Activated naive CD4-positive, alpha-beta T cell treated with anti-CD3 and anti-CD28 coated beads, Interleukin-2, amount 10 ng/mL, durations not matched to agents 7 days and 5 days (primary cell): ENCODE measurements around the gene TJP3.

Experiments used
- CTCF ChIA-PET: fragments of 350-600 bp; sonication (Branson Sonifier 250); formaldehyde crosslinking; loops from one replicate; lab custom pipeline; 2021; ENCODE audit warnings: antibody characterized with exemption; lab: Charles Lee
- DNase-seq: peaks from one replicate; pipeline ENCODE4 v3.0.0-alpha.2; 2020
- H3K27ac Mint-ChIP-seq: one replicate; pipeline ENCODE4 v1.8.0; 2021; ENCODE audit warnings: mild to moderate bottlenecking, moderate library complexity, mixed read lengths
- H3K27me3 Mint-ChIP-seq: one replicate; pipeline ENCODE4 v1.8.0; 2021; ENCODE audit warnings: mild to moderate bottlenecking, mixed read lengths
- H3K36me3 Mint-ChIP-seq: one replicate; pipeline ENCODE4 v1.8.0; 2021; ENCODE audit warnings: mixed read lengths
- H3K4me1 Mint-ChIP-seq: one replicate; pipeline ENCODE4 v1.8.0; 2021; ENCODE audit warnings: mixed read lengths
- H3K4me3 Mint-ChIP-seq: one replicate; pipeline ENCODE4 v1.8.0; 2021; ENCODE audit warnings: mild to moderate bottlenecking, moderate library complexity, mixed read lengths
- H3K9me3 Mint-ChIP-seq: one replicate; pipeline ENCODE4 v1.8.0; 2021; ENCODE audit warnings: mixed read lengths

The TJP3 gene

GRCh38 chr19:3700242-3701032 lies 7.7 kb upstream of the TJP3 start, which contains the start of gene PIP5K1C:
PIP5K1C (minus strand) TSS chr19:3700468; CDS start chr19:3700390, 78 bp downstream.
- CTCF ChIA-PET, result interaction anchor here (0.6 to 3.2 kb wide), 5 partner anchors 10 to 33 kb away, joined by 3 to 16 read pairs (median 9); no protein-coding TSS in a partner anchor
- Mint-ChIP-seq H3K4me1 (peaks cover 19% of the 10 kb centered on the region), H3K36me3 (peaks cover 2% of the 10 kb centered on the region), H3K9me3 (no peaks in the 10 kb centered on the region), H3K4me3 (peak within 1 kb of the TSS; percentile 92), H3K27me3 (peaks cover 10% of the 10 kb centered on the region), H3K27ac (peak within 1 kb of the TSS; percentile 83)
- peak; percentile 93 for DNase-seq

GRCh38 chr19:3701200-3701599 lies 7.0 kb upstream of the TJP3 start:
- CTCF ChIA-PET, result interaction anchor here (0.6 to 3.2 kb wide), 2 partner anchors 11 to 34 kb away, joined by 3 to 16 read pairs; no protein-coding TSS in a partner anchor
- Mint-ChIP-seq H3K9me3 (no peaks in the 10 kb centered on the region), H3K36me3 (peaks cover 2% of the 10 kb centered on the region), H3K4me3 (peak overlapping the region; percentile 59), H3K4me1 (peaks cover 19% of the 10 kb centered on the region), H3K27me3 (peaks cover 17% of the 10 kb centered on the region), H3K27ac (no peak overlapping the region)
- no peak for DNase-seq

GRCh38 chr19:3707868-3708206 lies 347 bp upstream of the TJP3 start:
- no peaks in the 10 kb centered on the region for H3K36me3 Mint-ChIP-seq
- H3K4me1 Mint-ChIP-seq, result peaks cover under 1% of the 10 kb centered on the region
- H3K27ac Mint-ChIP-seq, result no peak overlapping the region
- H3K27me3 Mint-ChIP-seq, result peaks cover 61% of the 10 kb centered on the region
- H3K4me3 Mint-ChIP-seq, result no peak overlapping the region
- DNase-seq, result no peak
- CTCF ChIA-PET, result interaction anchor here (0.7 to 4.5 kb wide), 6 partner anchors 8 to 46 kb away, joined by 3 to 21 read pairs (median 5); no protein-coding TSS in a partner anchor
- no peaks in the 10 kb centered on the region for H3K9me3 Mint-ChIP-seq

GRCh38 chr19:3710265-3710812 lies 2.2 kb downstream of the TJP3 start:
- DNase-seq, result no peak
- peaks cover 58% of the 10 kb centered on the region for H3K27me3 Mint-ChIP-seq
- H3K4me3 Mint-ChIP-seq, result no peak overlapping the region
- peaks cover 4% of the 10 kb centered on the region for H3K4me1 Mint-ChIP-seq
- H3K27ac Mint-ChIP-seq, result no peak overlapping the region
- H3K9me3 Mint-ChIP-seq, result no peaks in the 10 kb centered on the region
- CTCF ChIA-PET, result interaction anchor here (0.9 to 1.3 kb wide), 2 partner anchors 8 to 48 kb away, joined by 3 read pairs; no protein-coding TSS in a partner anchor
- no peaks in the 10 kb centered on the region for H3K36me3 Mint-ChIP-seq

GRCh38 chr19:3712663-3713611 lies 4.8 kb downstream of the TJP3 start:
- CTCF ChIA-PET, result no interaction called here
- H3K36me3 Mint-ChIP-seq, result no peaks in the 10 kb centered on the region
- H3K4me3 Mint-ChIP-seq, result no peak overlapping the region
- no peak overlapping the region for H3K27ac Mint-ChIP-seq
- no peaks in the 10 kb centered on the region for H3K9me3 Mint-ChIP-seq
- H3K27me3 Mint-ChIP-seq, result peaks cover 44% of the 10 kb centered on the region
- peaks cover 4% of the 10 kb centered on the region for H3K4me1 Mint-ChIP-seq
- DNase-seq, result no peak

GRCh38 chr19:3716147-3716668 lies 8.0 kb downstream of the TJP3 start:
- no peak for DNase-seq
- Mint-ChIP-seq H3K4me1 (peaks cover 12% of the 10 kb centered on the region), H3K9me3 (no peaks in the 10 kb centered on the region), H3K4me3 (no peak overlapping the region), H3K27me3 (peaks cover 47% of the 10 kb centered on the region), H3K36me3 (no peaks in the 10 kb centered on the region), H3K27ac (no peak overlapping the region)
- CTCF ChIA-PET, result interaction anchor here (0.6 to 1.0 kb wide), 2 partner anchors 132 kb away, joined by 3 read pairs; no protein-coding TSS in a partner anchor

- H3K9me3 Mint-ChIP-seq, result no peaks in the 10 kb centered on the region
- H3K4me3 Mint-ChIP-seq, result no peak overlapping the region
- DNase-seq, result no peak
- peaks cover 66% of the 10 kb centered on the region for H3K27me3 Mint-ChIP-seq
- no peaks in the 10 kb centered on the region for H3K36me3 Mint-ChIP-seq
- CTCF ChIA-PET, result interaction anchor here (1.2 to 1.7 kb wide), 2 partner anchors 12 to 16 kb away, joined by 3 to 6 read pairs; partner anchors contain the start of gene TJP3
- peaks cover 16% of the 10 kb centered on the region for H3K4me1 Mint-ChIP-seq
- H3K27ac Mint-ChIP-seq, result no peak overlapping the region
These were observed 11.7 kb downstream of the TJP3 start for GRCh38 chr19:3719868-3720267.

GRCh38 chr19:3720349-3720917 lies 12.2 kb downstream of the TJP3 start:
- Mint-ChIP-seq H3K27me3 (peaks cover 72% of the 10 kb centered on the region), H3K27ac (no peak overlapping the region), H3K4me3 (no peak overlapping the region), H3K36me3 (no peaks in the 10 kb centered on the region), H3K9me3 (no peaks in the 10 kb centered on the region), H3K4me1 (peaks cover 16% of the 10 kb centered on the region)
- DNase-seq, result no peak
- CTCF ChIA-PET, result interaction anchor here (1.2 to 1.7 kb wide), 2 partner anchors 13 to 16 kb away, joined by 3 to 6 read pairs; partner anchors contain the start of gene TJP3

GRCh38 chr19:3721131-3721886 lies 13.1 kb downstream of the TJP3 start:
- Mint-ChIP-seq H3K9me3 (no peaks in the 10 kb centered on the region), H3K4me1 (peaks cover 16% of the 10 kb centered on the region), H3K4me3 (peak overlapping the region; percentile 64), H3K36me3 (no peaks in the 10 kb centered on the region), H3K27ac (no peak overlapping the region), H3K27me3 (peaks cover 80% of the 10 kb centered on the region)
- DNase-seq, result peak; percentile 92
- CTCF ChIA-PET, result interaction anchor here (1.2 kb wide), 1 partner anchor 17 kb away, joined by 3 read pairs; no protein-coding TSS in a partner anchor

- CTCF ChIA-PET, result interaction anchor here (0.6 kb wide), 1 partner anchor 1999 kb away, joined by 4 read pairs; no protein-coding TSS in a partner anchor
- no peaks in the 10 kb centered on the region for H3K9me3 Mint-ChIP-seq
- DNase-seq, result no peak
- H3K27ac Mint-ChIP-seq, result no peak overlapping the region
- H3K27me3 Mint-ChIP-seq, result peaks cover 80% of the 10 kb centered on the region
- peak overlapping the region; percentile 33 for H3K4me3 Mint-ChIP-seq
- peaks cover 16% of the 10 kb centered on the region for H3K4me1 Mint-ChIP-seq
- H3K36me3 Mint-ChIP-seq, result no peaks in the 10 kb centered on the region
These were observed 13.8 kb downstream of the TJP3 start for GRCh38 chr19:3721887-3722442.

GRCh38 chr19:3722443-3723109 lies 14.4 kb downstream of the TJP3 start:
- Mint-ChIP-seq H3K27me3 (peaks cover 80% of the 10 kb centered on the region), H3K9me3 (no peaks in the 10 kb centered on the region), H3K4me3 (no peak overlapping the region), H3K27ac (no peak overlapping the region), H3K4me1 (peaks cover 16% of the 10 kb centered on the region), H3K36me3 (no peaks in the 10 kb centered on the region)
- CTCF ChIA-PET, result interaction anchor here (0.6 kb wide), 1 partner anchor 1999 kb away, joined by 4 read pairs; no protein-coding TSS in a partner anchor
- no peak for DNase-seq

- Mint-ChIP-seq H3K4me3 (peak overlapping the region; percentile 40), H3K9me3 (no peaks in the 10 kb centered on the region), H3K27ac (no peak overlapping the region), H3K27me3 (peaks cover 77% of the 10 kb centered on the region), H3K4me1 (peaks cover 16% of the 10 kb centered on the region), H3K36me3 (no peaks in the 10 kb centered on the region)
- CTCF ChIA-PET, result no interaction called here
- no peak for DNase-seq
These were observed 14.9 kb downstream of the TJP3 start for GRCh38 chr19:3723110-3723488.
